Ovary (tissue), 9 donors: ENCODE measurements around the gene EIF4E1B. TPM values are rescaled to one million over a fixed set of nuclear protein-coding genes. Genes with fewer than 3 reads are reported as not detected.

Experiments used
- DNase-seq, 5 donors: peaks; one replicate each; pipeline ENCODE4 v3.0.0-alpha.2; 2019 to 2020
- H3K27ac ChIP-seq, 2 donors: fragments of 200-600 bp; one replicate each; pipeline versions ENCODE4 v1.5.1 to v1.8.0; 2019 to 2022
- H3K27me3 ChIP-seq: fragments of 200-600 bp; one replicate; pipeline ENCODE4 v1.8.0; 2022
- H3K36me3 ChIP-seq: fragments of 200-600 bp; sonication (generic); one replicate; pipeline ENCODE4 v1.5.1; 2019
- H3K4me1 ChIP-seq: one replicate; pipeline ENCODE4 v1.8.1; 2013; ENCODE audit warnings: mild to moderate bottlenecking, moderate library complexity; ENCODE audit not compliant: insufficient read depth
- H3K4me3 ChIP-seq: fragments of 200-600 bp; sonication (generic); one replicate; pipeline ENCODE4 v1.5.1; 2017
- H3K9me3 ChIP-seq, 2 donors: fragments of 200-600 bp in 1 of 2; sonication (generic) in 1 of 2; one replicate each; pipeline versions ENCODE4 v1.5.1 to v1.8.1; 2013 to 2019; ENCODE audit warnings: mild to moderate bottlenecking in 1 of 2, moderate library complexity in 1 of 2
- EP300 ChIP-seq: sonication (generic); formaldehyde crosslinking; IDR thresholded peaks from one replicate; pipeline ENCODE4 v1.6.1; 2017; ENCODE audit warnings: antibody characterized with exemption
- POLR2A ChIP-seq: fragments of 450-650 bp; IDR thresholded peaks from one replicate; pipeline ENCODE4 v1.6.1; 2017; ENCODE audit warnings: antibody characterized with exemption, mild to moderate bottlenecking, moderate library complexity
- WGBS, 3 donors: extraction: QIAGEN DNeasy Blood & Tissue Kit in 1 of 3; methylation state at CpG; one replicate each; pipeline versions ENCODE4 v1.1.5 to v1.1.7; 2013 to 2017; 5-methylcytosine and 5-hydroxymethylcytosine counted together
- intact Hi-C, 4 donors: fragments of 100-400 bp; cut with DNase I; formaldehyde crosslinking; loops; one replicate each; pipeline versions ENCODE4 v1.11.0 to v1.15.1; 2022 to 2023
- polyA plus RNA-seq, 2 donors: library from polyadenylated mRNA; stranded (reverse); fragments of 200-250 nt in 1 of 2; fragments of 350-450 nt in 1 of 2; fragmentation: Illumina TruSeq in 1 of 2; extraction: RNeasy Lipid Tissue Mini Kit (QIAGEN cat#74804) in 1 of 2; gene quantifications; one replicate each; pipeline ENCODE4 v1.2.3, GENCODE V29; 2013 to 2014
- total RNA-seq, 7 donors: library from RNA; depleted of rRNA in 2 of 7; stranded (reverse); fragments of >200 nt in 2 of 7; fragmentation: NEBNext Ultra II Directional in 3 of 7; extraction: Animal tissue kit (Norgen Biotek cat#: 25700) in 3 of 7; gene quantifications; one replicate each; pipeline versions ENCODE4 v1.1.0 to v1.2.4, GENCODE V29; 2016 to 2023
- TF ChIP-seq, protein P1 (sequence below), 3 donors: fragments of 450-650 bp in 2 of 3; fragments of 200-600 bp in 1 of 3; IDR thresholded peaks; one replicate each; pipeline versions ENCODE4 v1.5.1 to v1.8.0; 2016 to 2022; ENCODE audit warnings: antibody characterized with exemption in 3 of 3, mild to moderate bottlenecking in 1 of 3
- donor health status: DM: no; HTN: no; CAD: no; lungs with moderate emphysema.
- donor health status: DM: no; HTN: no; CAD: no.
- donor health status: Bipolar disorder and iron deficiency.
- donor health status: DM: yes; HTN: yes; CAD: no.
- donor health status: DM: no; HTN: no; CAD: no.
- donor health status: DM: yes; HTN: yes; CAD: no.

Gene EIF4E1B
- total and polyA plus RNA-seq, 9 donors = 0.61 TPM; not detected in 8

DNA sequence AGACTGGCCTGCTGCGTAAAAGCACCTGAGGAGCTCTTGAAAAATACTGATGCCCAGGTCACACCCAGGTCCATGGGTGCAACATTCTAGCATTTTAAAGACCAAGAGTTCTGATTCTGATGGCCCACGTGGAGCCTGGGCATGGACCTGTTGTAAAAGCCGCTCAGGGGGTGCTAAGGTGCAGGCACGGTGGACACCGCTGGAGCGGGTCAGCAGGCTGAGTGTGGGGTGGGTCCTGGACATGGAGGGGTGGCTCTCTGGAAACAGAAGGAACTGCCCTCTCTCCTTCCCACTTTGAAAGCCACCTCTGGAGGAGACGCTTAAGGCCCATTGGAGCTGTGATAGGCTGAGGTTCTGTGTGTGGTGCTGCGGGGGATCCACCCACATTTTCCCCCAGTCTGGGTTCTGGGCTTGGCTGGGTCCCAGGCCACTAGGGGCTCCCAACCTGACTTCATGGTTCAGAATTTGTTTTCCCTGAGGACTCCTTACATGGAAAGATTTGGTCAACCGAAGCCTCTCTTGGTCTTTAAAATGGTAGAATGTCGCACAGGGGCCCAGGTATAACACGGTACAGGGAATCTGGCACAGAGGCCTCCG, 37.1 kb upstream of the EIF4E1B start:
- intact Hi-C loops = no loop called here
- 89 to 91% (median 90%) methylated on average over 12 of the region's 12 CpGs for WGBS, 3 donors
- Histone ChIP-seq H3K27ac (no peak overlapping the region), H3K4me1 (no peaks in the 10 kb centered on the region), H3K9me3 (no peaks in the 10 kb centered on the region), H3K27me3 (no peaks in the 10 kb centered on the region), H3K36me3 (no peaks in the 10 kb centered on the region), H3K4me3 (no peak overlapping the region)
- no peak for DNase-seq
- no peak for TF ChIP-seq POLR2A
- TF ChIP-seq, protein P1, sequence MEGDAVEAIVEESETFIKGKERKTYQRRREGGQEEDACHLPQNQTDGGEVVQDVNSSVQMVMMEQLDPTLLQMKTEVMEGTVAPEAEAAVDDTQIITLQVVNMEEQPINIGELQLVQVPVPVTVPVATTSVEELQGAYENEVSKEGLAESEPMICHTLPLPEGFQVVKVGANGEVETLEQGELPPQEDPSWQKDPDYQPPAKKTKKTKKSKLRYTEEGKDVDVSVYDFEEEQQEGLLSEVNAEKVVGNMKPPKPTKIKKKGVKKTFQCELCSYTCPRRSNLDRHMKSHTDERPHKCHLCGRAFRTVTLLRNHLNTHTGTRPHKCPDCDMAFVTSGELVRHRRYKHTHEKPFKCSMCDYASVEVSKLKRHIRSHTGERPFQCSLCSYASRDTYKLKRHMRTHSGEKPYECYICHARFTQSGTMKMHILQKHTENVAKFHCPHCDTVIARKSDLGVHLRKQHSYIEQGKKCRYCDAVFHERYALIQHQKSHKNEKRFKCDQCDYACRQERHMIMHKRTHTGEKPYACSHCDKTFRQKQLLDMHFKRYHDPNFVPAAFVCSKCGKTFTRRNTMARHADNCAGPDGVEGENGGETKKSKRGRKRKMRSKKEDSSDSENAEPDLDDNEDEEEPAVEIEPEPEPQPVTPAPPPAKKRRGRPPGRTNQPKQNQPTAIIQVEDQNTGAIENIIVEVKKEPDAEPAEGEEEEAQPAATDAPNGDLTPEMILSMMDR (IDR thresholded peaks at IDR 0.05) = no peak
- no peak for TF ChIP-seq EP300

DNA sequence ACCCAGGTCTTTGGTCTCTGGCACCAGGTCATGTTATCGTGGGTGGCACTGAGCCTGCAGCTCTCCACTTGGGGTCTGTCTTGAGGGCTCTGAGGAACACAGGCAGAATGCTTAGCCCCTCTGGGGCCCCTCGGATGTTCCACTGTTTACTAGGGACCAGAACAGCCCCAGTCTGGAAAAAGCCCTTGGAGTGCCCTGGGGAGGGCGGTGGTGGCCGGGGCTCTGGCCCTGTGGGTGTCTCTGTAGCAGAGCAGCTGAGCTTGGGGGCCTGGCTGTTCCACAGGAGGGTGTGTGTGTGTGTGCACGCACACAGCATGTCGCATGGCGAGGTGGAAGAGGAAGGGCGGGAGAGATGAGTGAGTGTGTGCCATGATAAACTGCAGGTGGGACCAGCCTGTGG, 35.9 kb upstream of the EIF4E1B start:
- H3K27me3 ChIP-seq = no peaks in the 10 kb centered on the region
- no peaks in the 10 kb centered on the region for H3K36me3 ChIP-seq
- 76 to 86% (median 83%) methylated on average over 8 of the region's 8 CpGs for WGBS, 3 donors
- TF ChIP-seq EP300 = no peak
- TF ChIP-seq POLR2A = no peak
- TF ChIP-seq, protein P1 (IDR thresholded peaks at IDR 0.05) = no peak
- H3K4me1 ChIP-seq = no peaks in the 10 kb centered on the region
- no peaks in the 10 kb centered on the region for H3K9me3 ChIP-seq
- intact Hi-C loops = no loop called here
- H3K27ac ChIP-seq = no peak overlapping the region
- no peak for DNase-seq
- no peak overlapping the region for H3K4me3 ChIP-seq

DNA sequence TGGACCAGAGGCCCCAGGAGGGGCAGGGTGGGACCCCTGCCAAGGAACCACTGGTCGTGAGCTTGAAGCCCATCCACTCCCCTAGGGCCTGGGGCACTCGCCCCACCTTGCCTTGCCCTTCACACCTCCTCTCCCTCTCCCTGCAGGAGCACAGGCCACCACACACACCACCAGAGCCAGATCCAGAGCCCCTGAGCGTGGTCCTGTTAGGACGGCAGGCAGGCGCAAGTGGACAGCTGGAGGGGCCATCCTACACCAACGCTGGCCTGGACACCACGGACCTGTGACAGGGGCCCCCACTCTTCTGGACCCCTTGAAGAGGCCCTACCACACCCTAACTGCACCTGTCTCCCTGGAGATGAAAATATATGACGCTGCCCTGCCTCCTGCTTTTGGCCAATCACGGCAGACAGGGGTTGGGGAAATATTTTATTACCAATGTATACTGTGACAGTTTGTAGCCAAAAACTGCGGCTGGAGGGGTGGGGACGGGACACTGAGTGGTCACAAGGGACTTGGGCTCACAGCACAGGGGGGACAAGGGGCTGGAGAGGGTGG, 35.0 kb upstream of the EIF4E1B start:
- no peak overlapping the region for H3K27ac ChIP-seq
- TF ChIP-seq, protein P1 (IDR thresholded peaks at IDR 0.05) = no peak
- TF ChIP-seq POLR2A (no peak), EP300 (no peak)
- H3K36me3 ChIP-seq = no peaks in the 10 kb centered on the region
- 83 to 86% (median 85%) methylated on average over 11 of the region's 11 CpGs for WGBS, 3 donors
- no peaks in the 10 kb centered on the region for H3K9me3 ChIP-seq
- H3K27me3 ChIP-seq = no peaks in the 10 kb centered on the region
- no peak overlapping the region for H3K4me3 ChIP-seq
- DNase-seq = no peak
- H3K4me1 ChIP-seq = no peaks in the 10 kb centered on the region
- intact Hi-C loops = no loop called here

DNA sequence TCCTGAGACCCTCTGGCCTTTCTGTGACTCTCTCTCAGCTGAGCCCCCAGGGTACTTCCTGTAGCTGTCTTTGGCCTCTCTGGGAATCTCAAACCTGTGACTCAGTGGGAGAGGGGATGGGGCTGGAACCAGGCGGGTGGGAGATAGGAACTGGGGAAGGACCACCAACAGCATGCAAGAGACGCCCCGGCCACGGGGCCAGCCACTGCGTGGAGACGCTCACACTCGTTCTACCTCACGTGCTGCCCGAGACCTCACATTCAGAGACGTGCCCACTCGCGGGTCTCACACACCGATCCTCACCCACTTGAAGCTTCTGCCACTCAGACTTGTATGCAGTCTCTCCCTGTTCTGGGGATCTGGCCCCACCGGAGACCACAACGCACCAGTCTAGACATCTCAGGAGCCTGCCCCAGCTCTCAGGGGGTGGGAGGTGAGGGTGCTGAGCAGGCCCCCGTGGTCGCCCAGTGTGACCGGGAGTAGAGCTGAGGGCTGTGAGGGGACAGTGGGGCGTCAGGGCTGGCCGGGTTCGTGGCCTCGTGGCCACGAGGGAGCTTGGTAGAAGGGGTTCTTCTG, 34.3 kb upstream of the EIF4E1B start:
- WGBS, 3 donors = 77 to 84% (median 83%) methylated on average over 23 of the region's 23 CpGs
- TF ChIP-seq, protein P1 (IDR thresholded peaks at IDR 0.05) = no peak
- TF ChIP-seq EP300 (no peak), POLR2A (no peak)
- DNase-seq = no peak
- Histone ChIP-seq H3K27me3 (no peaks in the 10 kb centered on the region), H3K4me3 (no peak overlapping the region), H3K36me3 (no peaks in the 10 kb centered on the region), H3K4me1 (no peaks in the 10 kb centered on the region), H3K9me3 (no peaks in the 10 kb centered on the region), H3K27ac (no peak overlapping the region)
- intact Hi-C loops = no loop called here
